Measurements from ENCODE around the gene OR10A6. TPM values are rescaled to one million over a fixed set of nuclear protein-coding genes. Genes with fewer than 3 reads are reported as not detected.

OR10A6 gene
- polyA plus RNA-seq, 1 donor: not detected

GRCh38 chr11:7910286-7910788 lies 20.7 kb downstream of the OR10A6 start:
- no peak for DNase-seq (ENCODE audit: low read depth)

GRCh38 chr11:7909585-7910285 lies 21.3 kb downstream of the OR10A6 start:
- DNase-seq (ENCODE audit: low read depth): no peak

DNA sequence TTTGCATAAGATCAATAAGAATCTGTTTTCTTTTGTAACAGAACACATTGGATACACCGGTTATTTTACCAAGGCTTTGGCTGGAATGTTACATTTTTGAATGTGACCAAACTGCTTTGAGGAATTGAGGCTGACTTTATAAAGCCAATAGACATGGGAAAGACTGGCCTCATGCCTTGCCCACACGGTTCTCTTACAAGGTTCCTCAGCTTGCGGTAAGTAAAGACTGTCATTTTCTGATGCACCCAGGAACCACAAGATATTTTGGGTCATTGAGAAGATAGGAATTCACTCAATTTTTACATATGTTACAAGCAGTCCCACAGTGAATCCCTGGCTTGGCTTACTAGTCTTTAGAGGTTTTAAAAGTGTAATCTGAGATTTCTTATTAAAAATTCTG lies 23.9 kb downstream of the OR10A6 start:
- no peak for DNase-seq (ENCODE audit: low read depth)

- no peak for DNase-seq (ENCODE audit: low read depth)
These were observed 24.6 kb downstream of the OR10A6 start for GRCh38 chr11:7906481-7906880.

DNA sequence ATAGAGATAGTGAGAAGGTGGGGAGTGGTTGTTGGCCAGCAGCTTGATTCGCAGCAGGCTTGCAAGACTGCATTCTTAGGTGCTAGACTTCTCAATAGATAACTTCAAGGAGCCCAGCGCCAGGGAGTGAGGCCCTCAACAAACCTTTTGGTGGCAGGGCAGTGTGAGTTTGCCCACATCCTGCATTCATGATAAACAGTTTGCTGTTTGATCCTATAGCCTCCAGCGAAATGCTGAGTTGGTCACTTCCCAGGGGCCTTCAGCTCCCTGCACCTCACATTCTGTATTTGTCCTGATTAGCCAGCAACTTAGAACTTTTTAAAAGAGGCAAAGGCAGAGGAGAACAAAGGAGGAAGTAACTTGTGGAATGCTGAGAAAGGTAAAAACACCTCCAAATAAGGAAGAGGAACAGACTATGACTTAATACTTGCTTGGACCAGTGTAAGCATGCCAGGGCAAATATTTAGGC lies 25.1 kb downstream of the OR10A6 start:
- DNase-seq (ENCODE audit: low read depth): no peak

- no peak for DNase-seq (ENCODE audit: low read depth)
These were observed 25.5 kb downstream of the OR10A6 start for GRCh38 chr11:7905549-7905948.

DNA sequence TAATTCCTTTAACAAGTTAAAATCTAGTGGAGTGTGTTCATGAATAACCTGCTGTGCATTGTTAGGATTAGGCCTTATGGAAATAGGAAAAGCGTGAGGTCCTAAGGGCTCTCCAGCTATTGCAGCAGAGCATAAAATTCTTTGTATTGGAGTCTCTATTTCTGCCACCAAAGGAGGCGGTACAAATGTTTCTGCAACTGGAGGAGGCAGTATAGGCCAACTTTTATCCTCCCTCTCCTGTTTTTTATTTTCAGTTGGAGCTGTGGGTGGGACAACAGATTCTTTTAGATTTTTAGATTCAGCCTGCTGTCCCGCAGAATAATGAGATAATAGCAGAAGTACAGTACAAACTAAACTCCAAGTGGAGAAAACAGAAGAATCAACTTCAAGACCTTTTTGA lies 26.2 kb downstream of the OR10A6 start:
- no peak for DNase-seq (ENCODE audit: low read depth)

- DNase-seq (ENCODE audit: low read depth): no peak
These were observed 27.1 kb downstream of the OR10A6 start for GRCh38 chr11:7903940-7904339.

- no peak for DNase-seq (ENCODE audit: low read depth)
These were observed 29.7 kb downstream of the OR10A6 start for GRCh38 chr11:7901319-7901854.

GRCh38 chr11:7900686-7901085 lies 30.4 kb downstream of the OR10A6 start:
- DNase-seq (ENCODE audit: low read depth): no peak

- no peak for DNase-seq (ENCODE audit: low read depth)
These were observed 31.6 kb downstream of the OR10A6 start for GRCh38 chr11:7899418-7899817.

- DNase-seq (ENCODE audit: low read depth): no peak
These were observed 32.3 kb downstream of the OR10A6 start for GRCh38 chr11:7898666-7899283.

- no peak for DNase-seq (ENCODE audit: low read depth)
These were observed 34.9 kb downstream of the OR10A6 start for GRCh38 chr11:7896009-7896785.

GRCh38 chr11:7894251-7894650 lies 36.8 kb downstream of the OR10A6 start:
- no peak for DNase-seq (ENCODE audit: low read depth)

DNA sequence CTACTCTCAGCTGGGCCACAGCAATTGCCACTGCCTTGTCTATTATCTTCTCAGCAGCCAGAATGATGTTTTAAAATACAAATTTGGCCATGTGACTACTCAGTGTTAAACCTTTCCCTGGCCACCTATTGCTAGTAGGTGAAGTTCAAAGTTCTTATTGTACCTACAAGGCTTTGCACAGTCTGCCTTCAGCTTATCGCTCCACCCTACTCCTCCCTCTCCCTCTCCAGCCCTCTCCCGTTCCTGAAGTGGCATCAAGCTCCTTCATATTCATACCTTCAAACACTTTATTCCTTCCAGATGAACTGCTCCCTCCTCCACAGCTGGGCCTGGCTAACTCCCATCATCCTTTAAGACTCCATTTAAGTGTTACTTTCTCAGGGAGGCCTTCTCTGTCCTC lies 37.3 kb downstream of the OR10A6 start:
- DNase-seq (ENCODE audit: low read depth): no peak

- peak; percentile 19 for DNase-seq (ENCODE audit: low read depth)
These were observed 38.2 kb downstream of the OR10A6 start for GRCh38 chr11:7892840-7893254.

- no peak for DNase-seq (ENCODE audit: low read depth)
These were observed 38.9 kb downstream of the OR10A6 start for GRCh38 chr11:7892059-7892699.

DNA sequence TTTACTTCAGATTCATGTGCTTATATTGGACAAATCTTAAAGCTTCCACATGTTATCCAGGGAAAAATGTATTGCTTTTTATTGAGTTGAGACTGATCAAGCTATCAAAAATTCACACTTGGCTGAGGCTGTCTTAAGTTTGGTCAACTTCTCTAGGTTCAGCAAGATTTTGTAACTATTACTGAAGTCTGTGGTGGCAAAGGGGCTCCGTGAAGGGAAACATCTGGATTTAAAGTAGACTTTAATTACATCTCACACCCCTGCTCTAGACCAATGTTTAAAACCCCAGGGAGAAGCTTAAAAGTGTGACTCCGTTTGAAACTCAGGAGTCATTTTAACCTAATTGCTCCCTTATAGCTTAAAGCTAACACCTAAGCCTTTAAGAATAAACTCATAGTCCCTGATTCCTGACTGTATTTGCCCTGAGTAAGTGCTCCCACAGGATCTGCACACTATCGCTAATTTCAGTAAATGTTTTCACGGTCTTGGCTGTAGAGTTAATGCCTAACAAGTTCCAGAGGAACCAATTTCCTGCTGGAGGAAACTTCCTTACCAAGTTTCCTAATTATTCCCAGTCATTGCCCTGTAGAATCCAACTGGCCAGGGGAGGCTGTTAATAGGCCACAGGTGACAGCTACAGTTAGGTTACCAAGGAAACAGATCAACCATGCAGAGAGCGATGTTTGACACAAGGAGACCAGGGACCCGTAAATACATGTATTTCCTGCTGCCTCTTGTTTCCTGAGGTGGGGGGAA lies 40.5 kb downstream of the OR10A6 start:
- no peak for DNase-seq (ENCODE audit: low read depth)

GRCh38 chr11:7889985-7890384 lies 41.1 kb downstream of the OR10A6 start:
- DNase-seq (ENCODE audit: low read depth): no peak

DNA sequence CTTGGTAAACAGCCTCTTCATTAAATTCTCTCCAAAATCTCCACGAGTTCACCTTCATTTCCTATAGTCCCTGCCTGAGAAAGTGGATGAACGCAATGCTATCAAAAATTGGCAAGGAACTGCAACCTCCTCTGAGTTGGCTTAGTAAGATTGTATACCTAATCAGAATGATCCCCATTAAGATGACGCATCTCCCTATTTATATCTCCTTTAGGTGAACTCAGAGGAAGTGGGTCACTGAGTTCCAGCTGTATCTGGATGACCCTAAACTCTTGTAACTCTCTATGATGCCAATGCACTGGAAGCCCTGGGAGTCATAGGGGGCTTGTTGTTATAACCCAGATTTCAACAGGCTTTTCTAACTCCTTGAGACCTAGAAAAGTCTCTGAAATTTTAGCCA lies 48.2 kb downstream of the OR10A6 start:
- no peak for DNase-seq (ENCODE audit: low read depth)

Data from forelimb muscle (tissue), 1 donor.